GM19240 (cell line): ENCODE measurements around the gene TBC1D22A.
"Not testable (repeated sequence)": the region's sequence is repeated elsewhere in the genome, so short reads cannot be mapped to it uniquely, and the experiment has no call there.

Experiments used
- DNase-seq: peaks from one replicate; pipeline ENCODE4 v3.0.0; 2011; ENCODE audit warnings: low spot score; ENCODE audit not compliant: insufficient read length

The TBC1D22A gene

GRCh38 chr22:46762238-46763050 is at the start of gene TBC1D22A:
TBC1D22A (plus strand) TSS chr22:46762650; CDS start chr22:46762787, 137 bp downstream.
- peak; percentile 92 for DNase-seq

GRCh38 chr22:46714550-46714949 is 47.9 kb upstream of the TBC1D22A start:
- no peak for DNase-seq

GRCh38 chr22:46719921-46720320 is 42.5 kb upstream of the TBC1D22A start:
- no peak for DNase-seq

- no peak for DNase-seq
Measured at GRCh38 chr22:46721501-46722085, 40.9 kb upstream of the TBC1D22A start.

GRCh38 chr22:46723882-46724281 is 38.6 kb upstream of the TBC1D22A start:
- no peak for DNase-seq

GRCh38 chr22:46725096-46725495 is 37.4 kb upstream of the TBC1D22A start:
- DNase-seq, result no peak

- no peak for DNase-seq
Measured at GRCh38 chr22:46726066-46726985, 36.1 kb upstream of the TBC1D22A start.

- no peak for DNase-seq
Measured at GRCh38 chr22:46726986-46727317, 35.5 kb upstream of the TBC1D22A start.

- DNase-seq, result no peak
Measured at GRCh38 chr22:46727813-46728364, 34.6 kb upstream of the TBC1D22A start.

GRCh38 chr22:46728470-46728869 is 34.0 kb upstream of the TBC1D22A start:
- DNase-seq, result no peak

- no peak for DNase-seq
Measured at GRCh38 chr22:46730568-46731245, 31.7 kb upstream of the TBC1D22A start.

GRCh38 chr22:46731246-46732040 is 31.0 kb upstream of the TBC1D22A start:
- no peak for DNase-seq

GRCh38 chr22:46732041-46732379 is 30.4 kb upstream of the TBC1D22A start:
- DNase-seq, result no peak

GRCh38 chr22:46732513-46732912 is 29.9 kb upstream of the TBC1D22A start:
- no peak for DNase-seq

GRCh38 chr22:46734213-46734722 is 28.2 kb upstream of the TBC1D22A start:
- not testable (repeated sequence) for DNase-seq

GRCh38 chr22:46734830-46735453 is 27.5 kb upstream of the TBC1D22A start:
- DNase-seq, result peak; percentile 60

GRCh38 chr22:46735747-46736608 is 26.5 kb upstream of the TBC1D22A start:
- DNase-seq, result no peak

- DNase-seq, result no peak
Measured at GRCh38 chr22:46736705-46737104, 25.7 kb upstream of the TBC1D22A start.
